Measurements from ENCODE around the gene RNF207. TPM values are rescaled to one million over a fixed set of nuclear protein-coding genes. Genes with fewer than 3 reads are reported as not detected.

The RNF207 gene
- total and polyA plus RNA-seq, 10 of the 15 experiments (the other 5 are each of a cell fraction or from before 2014, with no cell fraction given): 1.7 to 36.4 (median 13.1) TPM

- peak; percentile 23 for FAIRE-seq
- Histone ChIP-seq H3K27ac (ENCODE audit: control insufficient read depth, insufficient read depth) (no peak overlapping the region), H3K4me2 (ENCODE audit: control insufficient read depth, insufficient read depth) (no peak overlapping the region), H3K4me1 (ENCODE audit: control insufficient read depth, insufficient read depth, low read length) (peaks cover 5% of the 10 kb centered on the region), H3K4me3 (no peak overlapping the region), H4K20me1 (ENCODE audit: control insufficient read depth, insufficient read depth) (no peaks in the 10 kb centered on the region), H3K79me2 (ENCODE audit: control insufficient read depth, insufficient read depth, low read length) (no peaks in the 10 kb centered on the region), H2AFZ (ENCODE audit: control insufficient read depth, low read depth, low read length) (no peak overlapping the region), H3K36me3 (ENCODE audit: control insufficient read depth in 2 of 2, insufficient read depth in 2 of 2, low read length in 1 of 2) (no peaks in the 10 kb centered on the region), H3K9ac (ENCODE audit: control insufficient read depth, insufficient read depth, low read length) (no peak overlapping the region), H3K9me3 (replicated peaks; ENCODE audit: control insufficient read depth, insufficient read depth, low read length) (no peaks in the 10 kb centered on the region), H3K27me3 (replicated peaks in 1 of 2; ENCODE audit: control insufficient read depth in 2 of 2, insufficient read depth in 2 of 2, low read length in 1 of 2) (peaks cover 12 to 23% of the 10 kb centered on the region in 2 experiments)
- peak; percentile 80 for ATAC-seq
- no TSS peak for BruUV-seq (replicated peaks)
- in situ Hi-C loops (cut with MboI) (loop anchor here (5.0 kb wide), 1 partner anchor 101 kb away; no protein-coding TSS in a partner anchor), intact Hi-C loops (cut with micrococcal nuclease; ENCODE audit: unreplicated experiment) (loop anchor here (1.0 to 2.0 kb wide), 4 partner anchors 97 to 192 kb away; no protein-coding TSS in a partner anchor)
- ChIA-PET CTCF (interaction anchor here (0.6 to 5.2 kb wide), 40 partner anchors 10 to 961 kb away, joined by 3 to 47 read pairs (median 4); partner anchors contain the start of genes ACOT7, ICMT, RNF207 and TAS1R1), RAD21 (ENCODE audit: unreplicated experiment) (interaction anchor here (0.7 to 4.0 kb wide), 17 partner anchors 11 to 192 kb away, joined by 3 to 32 read pairs (median 3); partner anchors contain the start of gene ICMT), POLR2A (no interaction called here), SMC1A (ENCODE audit: uncharacterized antibody, unreplicated experiment) (interaction anchor here (1.2 to 3.0 kb wide), 11 partner anchors 9 to 400 kb away, joined by 3 to 9 read pairs (median 4); no protein-coding TSS in a partner anchor)
- no peak for DNase-seq (ENCODE audit: low read depth, low spot score)
- WGBS (ENCODE audit: insufficient coverage, insufficient replicate concordance, low lambda C conversion rate, missing lambda C conversion rate): 4% methylated on average over 30 of the region's 30 CpGs
- TF ChIP-seq REST (IDR thresholded peaks at IDR 0.05; ENCODE audit: low read depth, low read length): peak; percentile 49; the same call in 1 of the 2 replicates
- TF ChIP-seq STAT1 (conservative IDR thresholded peaks at IDR 0.05): no peak
- TF ChIP-seq, protein P1, sequence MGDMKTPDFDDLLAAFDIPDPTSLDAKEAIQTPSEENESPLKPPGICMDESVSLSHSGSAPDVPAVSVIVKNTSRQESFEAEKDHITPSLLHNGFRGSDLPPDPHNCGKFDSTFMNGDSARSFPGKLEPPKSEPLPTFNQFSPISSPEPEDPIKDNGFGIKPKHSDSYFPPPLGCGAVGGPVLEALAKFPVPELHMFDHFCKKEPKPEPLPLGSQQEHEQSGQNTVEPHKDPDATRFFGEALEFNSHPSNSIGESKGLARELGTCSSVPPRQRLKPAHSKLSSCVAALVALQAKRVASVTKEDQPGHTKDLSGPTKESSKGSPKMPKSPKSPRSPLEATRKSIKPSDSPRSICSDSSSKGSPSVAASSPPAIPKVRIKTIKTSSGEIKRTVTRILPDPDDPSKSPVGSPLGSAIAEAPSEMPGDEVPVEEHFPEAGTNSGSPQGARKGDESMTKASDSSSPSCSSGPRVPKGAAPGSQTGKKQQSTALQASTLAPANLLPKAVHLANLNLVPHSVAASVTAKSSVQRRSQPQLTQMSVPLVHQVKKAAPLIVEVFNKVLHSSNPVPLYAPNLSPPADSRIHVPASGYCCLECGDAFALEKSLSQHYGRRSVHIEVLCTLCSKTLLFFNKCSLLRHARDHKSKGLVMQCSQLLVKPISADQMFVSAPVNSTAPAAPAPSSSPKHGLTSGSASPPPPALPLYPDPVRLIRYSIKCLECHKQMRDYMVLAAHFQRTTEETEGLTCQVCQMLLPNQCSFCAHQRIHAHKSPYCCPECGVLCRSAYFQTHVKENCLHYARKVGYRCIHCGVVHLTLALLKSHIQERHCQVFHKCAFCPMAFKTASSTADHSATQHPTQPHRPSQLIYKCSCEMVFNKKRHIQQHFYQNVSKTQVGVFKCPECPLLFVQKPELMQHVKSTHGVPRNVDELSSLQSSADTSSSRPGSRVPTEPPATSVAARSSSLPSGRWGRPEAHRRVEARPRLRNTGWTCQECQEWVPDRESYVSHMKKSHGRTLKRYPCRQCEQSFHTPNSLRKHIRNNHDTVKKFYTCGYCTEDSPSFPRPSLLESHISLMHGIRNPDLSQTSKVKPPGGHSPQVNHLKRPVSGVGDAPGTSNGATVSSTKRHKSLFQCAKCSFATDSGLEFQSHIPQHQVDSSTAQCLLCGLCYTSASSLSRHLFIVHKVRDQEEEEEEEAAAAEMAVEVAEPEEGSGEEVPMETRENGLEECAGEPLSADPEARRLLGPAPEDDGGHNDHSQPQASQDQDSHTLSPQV (IDR thresholded peaks at IDR 0.05): no peak
- TF ChIP-seq PKNOX1 (IDR thresholded peaks at IDR 0.05): no peak
- TF ChIP-seq, protein P2, sequence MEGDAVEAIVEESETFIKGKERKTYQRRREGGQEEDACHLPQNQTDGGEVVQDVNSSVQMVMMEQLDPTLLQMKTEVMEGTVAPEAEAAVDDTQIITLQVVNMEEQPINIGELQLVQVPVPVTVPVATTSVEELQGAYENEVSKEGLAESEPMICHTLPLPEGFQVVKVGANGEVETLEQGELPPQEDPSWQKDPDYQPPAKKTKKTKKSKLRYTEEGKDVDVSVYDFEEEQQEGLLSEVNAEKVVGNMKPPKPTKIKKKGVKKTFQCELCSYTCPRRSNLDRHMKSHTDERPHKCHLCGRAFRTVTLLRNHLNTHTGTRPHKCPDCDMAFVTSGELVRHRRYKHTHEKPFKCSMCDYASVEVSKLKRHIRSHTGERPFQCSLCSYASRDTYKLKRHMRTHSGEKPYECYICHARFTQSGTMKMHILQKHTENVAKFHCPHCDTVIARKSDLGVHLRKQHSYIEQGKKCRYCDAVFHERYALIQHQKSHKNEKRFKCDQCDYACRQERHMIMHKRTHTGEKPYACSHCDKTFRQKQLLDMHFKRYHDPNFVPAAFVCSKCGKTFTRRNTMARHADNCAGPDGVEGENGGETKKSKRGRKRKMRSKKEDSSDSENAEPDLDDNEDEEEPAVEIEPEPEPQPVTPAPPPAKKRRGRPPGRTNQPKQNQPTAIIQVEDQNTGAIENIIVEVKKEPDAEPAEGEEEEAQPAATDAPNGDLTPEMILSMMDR (IDR thresholded peaks at IDR 0.05 in 2 of 3, conservative IDR thresholded peaks at IDR 0.05 in 1 of 3; ENCODE audit: control insufficient read depth in 2 of 3, extremely low read depth in 1 of 3, insufficient read depth in 1 of 3, low read depth in 3 of 3, low read length in 3 of 3): peak; percentile 80 to 96 (median 91)
- 0 out of 2 replicates have a peak, but pooled peaks have one; percentile 19 for TF ChIP-seq NBN (IDR thresholded peaks at IDR 0.05)
- TF ChIP-seq CREB1 (IDR thresholded peaks at IDR 0.05; ENCODE audit: low read depth): 0 out of 2 replicates have a peak, but pooled peaks have one; percentile 22
- peak; percentile 93 for TF ChIP-seq RAD21 (IDR thresholded peaks at IDR 0.05; ENCODE audit: insufficient read depth, low read depth, low read length)
- peak; percentile 59 for TF ChIP-seq YY1 (IDR thresholded peaks at IDR 0.05; ENCODE audit: low read depth, low read length)
- TF ChIP-seq WRNIP1 (IDR thresholded peaks at IDR 0.05; ENCODE audit: borderline replicate concordance, low read depth, low read length): 0 out of 2 replicates have a peak, but pooled peaks have one; percentile 36
Observed at GRCh38 chr1:6246497-6247467, 40.9 kb downstream of the RNF207 start.

Data from GM12878 (cell line).